ENCODE results near the gene HOXC4. TPM values are rescaled to one million over a fixed set of nuclear protein-coding genes. Genes with fewer than 3 reads are reported as not detected.

HOXC4 gene
- 39.3 TPM for polyA plus RNA-seq (2013, experiment 1 of 2; ENCODE audit: insufficient read length)
- 36.5 TPM for polyA plus RNA-seq (2013, experiment 2 of 2; ENCODE audit: insufficient read length)

- no peak for DNase-seq
Measured at GRCh38 chr12:54053751-54054741, at the start of gene HOXC4. Gene HOXC4 (plus strand): TSS chr12:54053835. CDS start chr12:54053923, 88 bp downstream.

DNA sequence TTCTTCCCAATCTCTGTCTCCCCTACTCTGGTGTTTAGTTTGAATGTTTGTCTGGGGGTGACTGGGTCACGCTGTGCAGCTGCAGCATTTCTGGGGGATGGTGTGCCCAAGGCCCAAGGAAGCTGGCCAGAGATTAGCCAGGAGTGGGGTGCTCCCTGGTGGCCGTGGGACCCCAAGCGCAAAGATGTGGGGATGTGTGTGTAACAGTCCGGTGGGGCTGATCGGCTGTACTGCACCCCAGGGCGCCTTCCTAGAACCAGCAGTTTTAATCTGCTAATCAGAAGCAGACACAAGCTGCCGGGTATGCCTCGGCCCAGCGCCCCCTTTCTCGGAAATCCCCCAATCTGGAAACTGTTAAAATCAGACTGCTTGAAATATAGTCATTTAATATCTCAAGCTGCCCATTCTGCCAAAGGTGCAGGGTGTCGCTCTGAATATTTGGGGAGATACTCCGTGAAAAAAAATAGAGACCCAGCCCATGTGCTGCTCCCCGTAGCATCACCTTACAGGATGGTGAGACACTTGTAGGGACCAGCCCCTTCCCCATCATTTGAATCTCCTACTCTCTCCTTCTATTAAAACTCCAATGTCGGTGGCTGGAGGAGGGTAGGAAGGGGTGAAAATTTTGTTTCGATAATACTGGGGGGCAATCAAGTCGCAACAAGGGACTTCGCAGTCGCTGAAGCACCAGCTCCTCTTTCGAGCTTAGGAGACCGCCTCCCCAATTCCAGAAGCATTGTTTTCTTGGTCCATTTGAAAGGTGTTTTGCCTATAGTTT is 49.4 kb upstream of the HOXC4 start:
- peak; percentile 65 for DNase-seq

DNA sequence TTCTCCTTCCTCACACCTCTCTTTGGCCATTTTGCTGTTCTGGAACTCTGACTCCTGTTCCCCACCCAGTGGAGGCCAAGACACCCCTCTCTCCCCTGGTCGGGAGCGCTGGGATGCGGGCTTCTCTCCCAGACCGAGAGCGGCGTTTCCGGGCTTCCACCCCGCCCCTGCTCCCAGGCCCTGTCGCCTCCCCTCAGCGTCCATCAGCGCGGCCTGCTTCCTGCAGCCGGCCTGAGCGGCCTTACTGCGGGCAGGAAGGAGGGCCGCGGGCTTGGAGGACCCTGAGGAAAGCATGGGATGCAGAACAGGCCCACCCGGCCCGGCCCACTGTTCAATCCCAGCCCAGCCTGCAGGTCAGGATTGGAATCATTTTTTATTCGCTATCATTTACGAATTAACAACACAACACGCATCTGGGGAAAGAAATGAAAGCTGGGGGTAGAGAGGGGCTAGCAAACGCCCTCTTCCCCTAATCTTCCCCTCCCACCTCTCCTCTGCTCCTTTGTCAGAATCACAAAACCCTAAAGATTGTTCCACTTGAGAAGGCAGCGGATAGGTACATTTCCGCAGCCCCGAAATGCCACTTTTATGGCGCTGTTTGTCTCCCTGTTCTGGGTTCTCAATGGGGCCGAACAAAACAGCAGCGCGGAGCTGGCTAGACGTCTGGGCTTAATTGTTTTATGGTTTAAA is 48.6 kb upstream of the HOXC4 start:
- peak; percentile 73 for DNase-seq

DNA sequence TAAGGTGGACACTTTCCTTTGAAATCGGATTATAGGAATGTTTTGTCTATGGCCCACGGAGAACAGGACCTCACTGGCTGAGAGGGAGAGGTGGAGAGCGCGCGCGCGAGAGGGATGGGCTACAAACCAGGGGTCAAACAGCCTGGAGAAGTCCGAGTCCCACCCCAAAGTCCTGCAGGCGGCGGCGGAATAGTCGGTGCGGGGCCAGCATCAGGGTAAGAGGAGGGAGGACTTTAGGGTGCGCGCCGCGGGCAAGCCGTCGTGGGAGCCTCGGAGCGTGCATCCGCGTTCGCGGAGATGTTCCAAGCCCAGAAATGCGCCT is 48.1 kb upstream of the HOXC4 start:
- DNase-seq: no peak

DNA sequence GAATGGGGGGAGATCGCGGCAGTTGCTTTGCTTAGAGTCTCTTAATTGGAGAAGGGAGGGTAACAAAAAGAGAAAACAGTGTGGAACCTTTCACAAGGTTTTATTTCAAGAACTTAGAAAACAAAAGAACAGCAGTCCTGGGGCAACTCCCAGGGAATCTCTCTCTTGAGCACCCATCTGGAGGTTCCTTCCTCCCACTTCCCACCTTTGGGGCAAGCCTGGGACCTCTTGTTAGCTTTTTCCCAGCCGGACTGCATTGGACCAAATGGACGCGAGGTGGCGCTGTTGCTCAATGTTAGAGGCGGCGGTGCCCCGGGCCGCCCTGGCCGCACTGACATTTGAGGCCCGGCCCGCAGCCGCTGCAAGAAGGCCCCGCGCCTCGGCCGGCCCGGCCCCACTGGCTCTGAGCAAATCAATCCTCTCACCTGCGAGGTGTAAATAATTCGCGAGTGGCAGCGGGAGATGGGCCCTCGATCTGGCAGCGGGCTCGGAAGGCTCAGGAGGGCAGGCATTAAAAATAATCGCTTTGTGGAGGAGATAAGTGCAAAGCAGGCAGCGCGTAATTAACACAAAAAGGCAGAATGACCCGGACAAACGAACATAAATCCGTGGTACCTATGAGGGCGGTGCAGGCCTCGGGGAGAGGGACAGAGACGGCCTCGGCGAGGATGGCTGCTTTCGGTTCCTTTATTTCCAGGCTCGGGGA is 47.6 kb upstream of the HOXC4 start:
- peak; percentile 88 for DNase-seq

- DNase-seq: no peak
Measured at GRCh38 chr12:54006559-54007220, 46.9 kb upstream of the HOXC4 start.

GRCh38 chr12:54007538-54008259 is 45.9 kb upstream of the HOXC4 start:
- no peak for DNase-seq

DNA sequence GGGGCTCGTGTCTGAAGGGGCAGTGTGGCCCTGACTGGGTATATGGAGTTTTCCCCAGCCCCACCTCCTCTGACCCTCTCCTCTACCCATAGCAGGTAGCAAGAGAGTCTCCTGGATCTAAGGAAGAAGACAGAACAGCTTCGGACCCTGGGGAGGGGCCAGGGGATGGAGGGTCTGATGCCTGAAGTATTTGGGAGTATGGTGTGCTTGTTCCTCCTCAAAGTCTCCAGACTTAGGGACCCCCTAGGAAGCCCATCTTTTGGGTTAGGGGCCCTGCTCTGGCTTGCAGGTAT is 45.4 kb upstream of the HOXC4 start:
- no peak for DNase-seq

GRCh38 chr12:54009171-54010052 is 44.2 kb upstream of the HOXC4 start:
- DNase-seq: no peak

- no peak for DNase-seq
Measured at GRCh38 chr12:54010053-54010971, 43.3 kb upstream of the HOXC4 start.

GRCh38 chr12:54010972-54011664 is 42.5 kb upstream of the HOXC4 start:
- no peak for DNase-seq

GRCh38 chr12:54011665-54012532 is 41.7 kb upstream of the HOXC4 start:
- no peak for DNase-seq

- DNase-seq: peak; percentile 74
Measured at GRCh38 chr12:54012631-54013409, 40.8 kb upstream of the HOXC4 start.

DNA sequence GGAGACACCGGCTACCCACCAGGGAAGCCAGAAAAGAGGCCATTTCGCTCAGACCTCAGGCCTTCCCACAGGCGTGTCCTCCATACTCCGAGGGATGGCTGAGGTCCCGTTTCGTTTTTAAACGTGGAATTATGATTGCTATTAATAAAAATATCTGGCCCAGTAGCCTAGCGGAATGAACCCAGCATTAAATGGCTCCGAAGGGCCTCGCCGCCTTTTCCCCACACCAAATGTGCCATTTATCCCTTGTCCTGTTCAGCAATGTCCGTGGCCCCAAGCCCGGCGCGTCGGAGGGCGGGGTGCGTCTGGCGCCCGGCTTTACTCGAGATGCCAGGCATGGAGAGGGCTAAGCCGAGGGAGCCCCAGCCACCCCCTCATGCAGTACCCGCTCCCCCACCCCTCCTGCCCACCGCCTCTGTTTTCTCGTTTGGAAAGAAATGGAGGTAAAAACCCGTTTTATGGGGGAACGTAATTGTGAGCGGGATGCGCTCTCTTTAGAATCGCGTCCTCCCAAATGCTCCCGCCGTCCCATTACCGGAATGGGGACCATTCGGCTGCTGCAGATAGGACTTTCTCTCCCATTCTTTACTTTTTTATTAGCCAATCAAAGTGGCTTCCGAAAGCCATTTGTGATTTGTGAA is 39.1 kb upstream of the HOXC4 start:
- DNase-seq: no peak

GRCh38 chr12:54015018-54015931 is 38.4 kb upstream of the HOXC4 start:
- DNase-seq: no peak
